GM12801 (cell line): ENCODE data around the gene FAM25C.
"Not testable (repeated sequence)": the region's sequence is repeated elsewhere in the genome, so short reads cannot be mapped to it uniquely, and the experiment has no call there.

Source experiments
- CTCF ChIP-seq: IDR thresholded peaks from one replicate; pipeline ENCODE4 v1.5.1; 2011; ENCODE audit warnings: control low read depth; ENCODE audit not compliant: insufficient read length; ENCODE audit errors: extremely low read depth

The FAM25C gene

GRCh38 chr10:47999691-48000090, at the start of gene FAM25C:
Gene FAM25C (minus strand): TSS chr10:47999791. CDS start chr10:47999765, 26 bp downstream.
- TF ChIP-seq CTCF = not testable (repeated sequence)
